HG02642 (cell line): ENCODE measurements around the gene NFX1.
"Not testable (repeated sequence)": the region's sequence is repeated elsewhere in the genome, so short reads cannot be mapped to it uniquely, and the experiment has no call there.

ENCODE experiments used
- ATAC-seq: cut with Tn5 transposase; IDR thresholded peaks from one replicate; pipeline ENCODE4 v1.9.1; 2021; ENCODE audit warnings: mild to moderate bottlenecking; ENCODE audit not compliant: unreplicated experiment, poor library complexity

NFX1 gene

GRCh38 chr9:33306037-33306436, 15.7 kb downstream of the NFX1 start:
- ATAC-seq, result no peak

DNA sequence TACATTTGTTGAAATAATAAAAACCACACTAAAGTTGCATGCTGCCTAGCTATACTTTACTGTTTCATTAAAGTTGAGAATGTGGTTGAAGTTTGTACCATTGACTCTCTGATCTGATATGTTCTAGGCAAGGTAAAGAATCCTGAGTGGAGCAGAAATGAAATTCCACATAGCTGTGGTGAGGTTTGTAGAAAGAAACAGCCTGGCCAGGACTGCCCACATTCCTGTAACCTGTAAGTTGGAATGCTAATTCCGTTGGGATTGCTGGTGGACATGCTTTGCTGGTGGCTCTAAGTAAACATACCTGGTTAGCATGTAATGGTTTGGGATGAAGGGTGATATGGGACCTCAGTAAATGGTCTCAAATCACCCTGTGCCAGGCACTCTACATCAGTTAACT, 16.8 kb downstream of the NFX1 start:
- ATAC-seq, result no peak

- ATAC-seq, result no peak
These were observed 19.6 kb downstream of the NFX1 start for GRCh38 chr9:33309903-33310302.

DNA sequence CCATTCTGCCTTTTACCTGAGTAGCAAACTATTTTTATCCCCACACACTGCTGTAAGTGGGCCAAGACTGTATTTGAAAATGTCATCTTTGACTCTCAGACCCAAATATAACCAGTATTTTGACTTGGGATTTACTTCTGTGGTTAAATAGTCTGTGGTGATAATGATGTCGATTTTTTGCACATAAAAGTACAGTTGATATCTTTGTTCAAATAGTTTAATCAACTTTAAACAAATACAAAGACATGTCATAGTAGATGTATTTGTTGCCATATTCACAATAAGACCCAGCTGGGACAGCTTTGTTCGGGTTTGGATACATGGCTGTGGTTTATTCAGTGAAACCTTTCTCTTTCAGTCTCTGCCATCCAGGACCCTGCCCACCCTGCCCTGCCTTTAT, 20.4 kb downstream of the NFX1 start:
- ATAC-seq, result no peak

DNA sequence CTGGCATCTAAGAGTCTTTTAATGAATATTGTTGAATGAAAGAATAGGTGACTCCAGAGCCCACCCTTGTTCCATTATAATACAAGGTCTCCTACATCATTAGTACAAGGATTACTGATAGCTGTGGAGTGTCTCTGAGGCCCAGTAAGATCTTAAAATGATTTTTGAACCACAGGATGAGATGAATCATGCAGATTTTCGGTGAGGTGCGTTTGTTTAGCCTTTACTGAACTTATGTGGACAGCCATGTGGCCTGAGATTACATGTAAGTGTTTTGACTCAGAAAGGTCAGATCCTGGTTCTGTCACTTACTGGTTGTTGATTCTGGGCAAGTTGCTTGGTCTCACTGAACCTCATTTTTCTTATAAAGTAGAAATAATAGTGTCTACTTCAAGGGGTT, 21.6 kb downstream of the NFX1 start:
- no peak for ATAC-seq

- ATAC-seq, result no peak
These were observed 25.1 kb downstream of the NFX1 start for GRCh38 chr9:33315371-33315770.

DNA sequence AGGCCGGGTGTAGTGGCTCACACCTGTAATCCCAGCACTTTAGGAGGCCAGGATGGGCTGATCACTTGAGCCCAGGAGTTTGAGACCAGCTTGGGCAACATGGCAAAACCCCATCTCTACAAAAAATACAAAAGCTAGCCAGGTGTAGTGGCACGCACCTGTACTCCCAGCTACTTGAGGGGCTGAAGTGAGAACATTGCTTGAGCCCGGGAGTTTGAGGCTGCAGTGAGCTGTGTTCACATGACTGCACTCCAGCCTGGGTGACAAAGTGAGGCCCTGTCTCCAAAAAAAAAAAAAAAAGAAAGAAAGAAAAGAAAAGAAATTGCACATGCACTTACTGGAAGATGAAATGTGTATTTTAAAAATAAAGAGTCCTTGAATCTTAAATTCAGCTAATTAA, 26.8 kb downstream of the NFX1 start:
- not testable (repeated sequence) for ATAC-seq

DNA sequence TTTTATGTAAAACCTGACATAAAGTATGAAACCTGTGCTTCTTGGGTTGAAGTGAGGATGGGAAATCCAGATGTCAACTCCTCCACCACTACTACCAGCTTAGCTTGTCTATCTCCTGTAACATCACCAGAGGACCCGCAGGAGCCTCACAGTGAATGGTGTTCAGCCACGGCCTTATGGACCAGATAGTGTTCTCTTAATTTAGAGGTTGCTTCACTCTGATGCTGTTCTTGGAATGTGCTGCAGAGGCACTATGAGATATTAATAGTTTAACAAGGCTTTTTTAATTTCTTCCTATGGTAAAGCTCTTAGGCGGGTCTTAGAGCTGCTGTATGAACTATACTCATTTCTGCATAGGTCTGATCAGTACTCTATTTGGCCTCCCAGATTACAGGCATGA, 27.9 kb downstream of the NFX1 start:
- ATAC-seq, result no peak

GRCh38 chr9:33318781-33319180, 28.5 kb downstream of the NFX1 start:
- no peak for ATAC-seq

DNA sequence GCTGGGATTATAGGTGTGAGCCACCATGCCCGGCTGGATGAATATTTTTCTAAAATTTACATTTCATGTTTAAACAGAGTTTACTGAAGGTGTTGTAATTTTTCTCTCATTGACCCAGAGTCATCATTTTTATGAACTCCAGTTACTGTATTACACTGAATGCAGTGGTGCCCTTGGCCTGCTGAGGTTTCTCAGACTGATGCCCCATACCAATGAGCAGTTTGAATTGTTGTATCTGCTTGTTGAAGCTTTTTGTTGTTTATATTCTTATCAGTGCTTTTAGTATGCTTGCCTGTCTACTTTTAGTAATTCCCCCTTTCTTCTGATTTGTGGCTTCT, 29.9 kb downstream of the NFX1 start:
- ATAC-seq, result no peak

GRCh38 chr9:33320568-33321261, 30.4 kb downstream of the NFX1 start:
- ATAC-seq, result no peak

GRCh38 chr9:33329117-33329563, 38.8 kb downstream of the NFX1 start:
- no peak for ATAC-seq

DNA sequence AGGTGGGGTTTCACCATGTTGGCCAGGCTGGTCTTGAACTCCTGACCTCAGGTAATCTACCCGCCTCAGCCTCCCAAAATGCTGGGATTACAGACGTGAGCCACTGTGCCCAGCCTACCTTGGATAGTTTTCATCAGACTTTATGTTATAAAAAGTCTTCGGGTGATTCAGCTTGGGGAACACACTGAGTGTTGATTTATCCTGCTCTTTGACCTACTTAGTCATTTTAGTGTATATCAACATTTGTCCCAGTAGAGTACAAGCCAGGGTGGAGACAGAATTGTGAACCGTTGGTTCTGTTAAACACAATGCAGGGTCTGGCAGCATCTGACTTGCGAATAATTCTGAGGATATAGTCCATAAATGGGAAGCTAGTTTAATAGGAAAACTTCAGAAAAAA, 39.7 kb downstream of the NFX1 start:
- no peak for ATAC-seq

- ATAC-seq, result no peak
These were observed 41.1 kb downstream of the NFX1 start for GRCh38 chr9:33331377-33331891.

- ATAC-seq, result no peak
These were observed 41.7 kb downstream of the NFX1 start for GRCh38 chr9:33332011-33332410.

GRCh38 chr9:33332956-33333355, 42.6 kb downstream of the NFX1 start:
- ATAC-seq, result not testable (repeated sequence)

DNA sequence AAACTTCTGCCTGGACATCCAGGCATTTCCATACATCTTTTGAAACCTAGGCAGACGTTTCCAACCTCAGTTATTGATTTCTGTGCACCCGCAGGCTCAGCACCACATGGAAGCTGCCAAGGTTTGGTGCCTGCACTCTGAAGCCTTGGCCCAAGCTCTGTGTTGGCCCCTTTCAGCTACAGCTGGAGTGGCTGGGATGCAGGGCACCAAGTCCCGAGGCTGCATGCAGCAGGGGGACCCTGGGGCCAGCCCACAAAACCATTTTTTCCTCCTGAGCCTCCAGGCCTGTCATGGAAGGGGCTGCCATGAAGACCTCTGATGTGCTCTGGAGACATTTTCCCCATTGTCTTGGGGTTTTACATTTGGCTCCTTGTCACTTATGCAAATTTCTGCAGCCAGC, 49.9 kb downstream of the NFX1 start:
- no peak for ATAC-seq

DNA sequence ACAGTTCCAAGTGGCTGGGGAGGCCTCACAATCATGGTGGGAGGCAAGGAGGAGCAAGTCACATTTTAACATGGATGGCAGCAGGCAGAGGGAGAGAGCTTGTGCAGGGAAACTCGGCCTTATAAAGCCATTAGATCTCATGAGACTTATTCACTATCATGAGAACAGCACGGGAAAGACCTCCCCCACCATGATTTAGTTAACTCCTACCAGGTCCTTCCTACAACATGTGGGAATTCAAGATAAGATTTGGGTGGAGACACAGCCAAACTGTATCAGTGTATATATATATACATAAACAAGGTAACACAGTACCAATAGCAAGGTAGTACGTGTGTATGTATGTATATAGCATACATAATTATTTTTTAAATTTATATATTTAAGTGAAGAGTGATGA, 50.9 kb downstream of the NFX1 start:
- ATAC-seq, result no peak

DNA sequence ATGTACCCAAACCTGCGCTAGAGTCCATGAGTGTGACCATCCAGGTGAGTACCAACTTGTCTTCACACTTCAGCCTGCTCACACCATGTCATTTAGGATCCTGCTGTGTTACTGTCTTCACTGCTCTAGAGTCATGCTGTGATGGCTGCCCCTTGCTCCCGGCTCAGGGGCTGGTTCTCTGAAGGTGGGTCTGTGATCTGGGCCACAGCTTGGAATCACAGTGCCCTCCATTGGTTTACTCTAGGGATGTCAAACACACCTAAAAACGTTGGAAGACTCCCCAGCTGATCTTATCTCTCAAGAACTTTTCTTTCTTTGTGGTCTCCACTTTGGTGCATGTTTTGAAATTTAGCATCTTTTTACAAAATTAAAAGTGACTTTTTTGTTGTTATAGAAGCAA, 53.8 kb downstream of the NFX1 start:
- ATAC-seq, result no peak

DNA sequence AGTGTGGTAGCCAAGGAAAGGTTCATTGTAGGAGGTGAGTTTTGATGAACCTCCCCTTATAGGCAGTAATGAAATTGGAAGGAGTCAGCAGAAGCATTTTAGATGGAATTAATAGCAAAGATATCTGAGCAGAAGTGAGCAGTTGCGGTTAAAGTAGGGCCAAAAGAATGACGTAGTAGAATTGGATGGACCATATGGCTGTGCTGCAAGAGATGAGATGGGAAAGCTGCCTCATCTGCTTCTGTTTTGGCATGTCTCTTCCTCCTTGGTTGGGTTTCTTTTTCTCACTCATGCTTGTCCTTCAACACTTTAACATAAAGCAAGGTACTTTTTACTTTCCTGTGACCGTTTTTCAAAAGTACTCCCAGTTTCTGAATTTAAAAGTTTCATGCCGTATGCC, 56.2 kb downstream of the NFX1 start:
- ATAC-seq, result no peak

- no peak for ATAC-seq
These were observed 58.7 kb downstream of the NFX1 start for GRCh38 chr9:33348998-33349397.

DNA sequence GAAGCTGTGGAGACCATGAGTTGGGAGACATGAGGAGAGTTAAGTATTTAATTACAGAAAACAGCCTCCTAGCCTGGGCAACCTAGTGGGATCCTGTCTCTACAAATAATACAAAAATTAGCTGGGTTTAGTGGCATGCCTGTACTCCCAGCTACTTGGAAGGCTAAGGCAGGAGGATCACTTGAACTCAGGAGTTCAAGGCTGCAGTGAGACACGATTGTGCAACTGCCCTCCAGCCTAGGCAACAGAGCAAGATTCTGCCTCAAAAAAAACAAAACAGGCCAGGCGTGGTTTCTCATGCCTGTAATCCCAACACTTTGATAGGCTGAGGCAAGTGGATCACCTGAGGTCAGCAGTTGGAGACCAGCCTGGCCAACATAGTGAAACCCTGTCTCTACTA, 59.4 kb downstream of the NFX1 start:
- ATAC-seq, result no peak

GRCh38 chr9:33350310-33350709, 60.0 kb downstream of the NFX1 start:
- ATAC-seq, result no peak
